ENCODE measurements around the gene SMIM22.

- TF ChIP-seq CTCF (conservative IDR thresholded peaks at IDR 0.05 in 1 of 2, IDR thresholded peaks at IDR 0.05 in 1 of 2; ENCODE audit: low read depth in 1 of 2, low read length in 2 of 2): no peak
- TF ChIP-seq EZH2 (IDR thresholded peaks at IDR 0.05; ENCODE audit: low read length, missing control alignments): no peak
Observed at GRCh38 chr16:4771646-4772045, 23.5 kb upstream of the SMIM22 start.
